Fibroblast of lung (primary cell): ENCODE measurements around the gene AMFR.

Source experiments
- EZH2 ChIP-seq: IDR thresholded peaks from 2 replicates; pipeline ENCODE4 v1.5.1; 2012; ENCODE audit warnings: low read length, control low read depth, mild to moderate bottlenecking; ENCODE audit errors: missing control alignments
- TF ChIP-seq, protein P1 (sequence below), 2 donors: IDR thresholded peaks in 1 of 2; conservative IDR thresholded peaks in 1 of 2; 1 replicate in 1 of 2; 2 replicates in 1 of 2; pipeline ENCODE4 v1.5.1; 2011 to 2012; ENCODE audit warnings: low read length in 2 of 2, control low read depth in 1 of 2, inconsistent platforms in 1 of 2, low read depth in 1 of 2, mild to moderate bottlenecking in 1 of 2

GRCh38 chr16:56350491-56351405, 74.6 kb downstream of the AMFR start:
- TF ChIP-seq, protein P1, sequence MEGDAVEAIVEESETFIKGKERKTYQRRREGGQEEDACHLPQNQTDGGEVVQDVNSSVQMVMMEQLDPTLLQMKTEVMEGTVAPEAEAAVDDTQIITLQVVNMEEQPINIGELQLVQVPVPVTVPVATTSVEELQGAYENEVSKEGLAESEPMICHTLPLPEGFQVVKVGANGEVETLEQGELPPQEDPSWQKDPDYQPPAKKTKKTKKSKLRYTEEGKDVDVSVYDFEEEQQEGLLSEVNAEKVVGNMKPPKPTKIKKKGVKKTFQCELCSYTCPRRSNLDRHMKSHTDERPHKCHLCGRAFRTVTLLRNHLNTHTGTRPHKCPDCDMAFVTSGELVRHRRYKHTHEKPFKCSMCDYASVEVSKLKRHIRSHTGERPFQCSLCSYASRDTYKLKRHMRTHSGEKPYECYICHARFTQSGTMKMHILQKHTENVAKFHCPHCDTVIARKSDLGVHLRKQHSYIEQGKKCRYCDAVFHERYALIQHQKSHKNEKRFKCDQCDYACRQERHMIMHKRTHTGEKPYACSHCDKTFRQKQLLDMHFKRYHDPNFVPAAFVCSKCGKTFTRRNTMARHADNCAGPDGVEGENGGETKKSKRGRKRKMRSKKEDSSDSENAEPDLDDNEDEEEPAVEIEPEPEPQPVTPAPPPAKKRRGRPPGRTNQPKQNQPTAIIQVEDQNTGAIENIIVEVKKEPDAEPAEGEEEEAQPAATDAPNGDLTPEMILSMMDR (conservative IDR thresholded peaks at IDR 0.05 in 1 of 2, IDR thresholded peaks at IDR 0.05 in 1 of 2; ENCODE audit: low read depth in 1 of 2, low read length in 2 of 2): no peak
- no peak for TF ChIP-seq EZH2
